ENCODE data around the gene APBA1.

APBA1 gene

DNA sequence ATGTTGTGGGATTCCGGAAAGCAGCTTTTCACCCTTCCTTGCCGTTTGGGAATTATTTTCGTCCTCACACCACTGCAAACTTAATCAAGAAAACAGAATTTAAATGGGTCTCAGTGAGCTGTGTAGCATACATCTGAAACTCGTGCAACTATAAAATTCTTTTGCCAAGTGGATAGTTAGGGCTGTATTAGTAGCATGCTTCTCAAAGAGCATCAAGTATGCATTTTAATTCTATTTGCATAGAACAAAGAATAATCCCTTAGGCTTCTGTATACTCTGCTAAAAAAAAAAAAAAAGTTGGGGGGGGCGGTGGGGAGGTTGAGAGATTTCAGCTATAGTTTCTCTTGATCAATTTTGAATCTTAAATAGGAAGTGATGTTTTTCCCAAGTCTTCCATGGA, 11.8 kb upstream of the APBA1 start:
- Histone ChIP-seq H3K36me3 (ENCODE audit: low read length) (no peaks in the 10 kb centered on the region), H3K9me2 (replicated peaks; ENCODE audit: insufficient read depth, low read length) (no peaks in the 10 kb centered on the region), H3K9me3 (ENCODE audit: insufficient read depth, low read length) (no peaks in the 10 kb centered on the region), H2AFZ (ENCODE audit: low read depth, low read length, severe bottlenecking) (no peak overlapping the region), H3K27me3 (ENCODE audit: low read length) (no peaks in the 10 kb centered on the region), H3F3A (ENCODE audit: insufficient read depth) (no peaks in the 10 kb centered on the region), H3K4me2 (ENCODE audit: low read depth, low read length, poor library complexity, severe bottlenecking) (no peak overlapping the region), H4K20me1 (ENCODE audit: low read depth, low read length) (no peaks in the 10 kb centered on the region), H3K27ac (ENCODE audit: low read depth, low read length) (no peak overlapping the region), H3K79me2 (ENCODE audit: insufficient read depth, low read length) (no peaks in the 10 kb centered on the region), H3K9ac (ENCODE audit: low read length) (no peak overlapping the region), H3K4me3 (ENCODE audit: insufficient read depth, low read length, poor library complexity, severe bottlenecking) (no peak overlapping the region)
- TF ChIP-seq, protein P1, sequence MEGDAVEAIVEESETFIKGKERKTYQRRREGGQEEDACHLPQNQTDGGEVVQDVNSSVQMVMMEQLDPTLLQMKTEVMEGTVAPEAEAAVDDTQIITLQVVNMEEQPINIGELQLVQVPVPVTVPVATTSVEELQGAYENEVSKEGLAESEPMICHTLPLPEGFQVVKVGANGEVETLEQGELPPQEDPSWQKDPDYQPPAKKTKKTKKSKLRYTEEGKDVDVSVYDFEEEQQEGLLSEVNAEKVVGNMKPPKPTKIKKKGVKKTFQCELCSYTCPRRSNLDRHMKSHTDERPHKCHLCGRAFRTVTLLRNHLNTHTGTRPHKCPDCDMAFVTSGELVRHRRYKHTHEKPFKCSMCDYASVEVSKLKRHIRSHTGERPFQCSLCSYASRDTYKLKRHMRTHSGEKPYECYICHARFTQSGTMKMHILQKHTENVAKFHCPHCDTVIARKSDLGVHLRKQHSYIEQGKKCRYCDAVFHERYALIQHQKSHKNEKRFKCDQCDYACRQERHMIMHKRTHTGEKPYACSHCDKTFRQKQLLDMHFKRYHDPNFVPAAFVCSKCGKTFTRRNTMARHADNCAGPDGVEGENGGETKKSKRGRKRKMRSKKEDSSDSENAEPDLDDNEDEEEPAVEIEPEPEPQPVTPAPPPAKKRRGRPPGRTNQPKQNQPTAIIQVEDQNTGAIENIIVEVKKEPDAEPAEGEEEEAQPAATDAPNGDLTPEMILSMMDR (IDR thresholded peaks at IDR 0.05; ENCODE audit: insufficient read depth, low read length, poor library complexity, severe bottlenecking), result no peak
- no peak for TF ChIP-seq EZH2phosphoT487 (conservative IDR thresholded peaks at IDR 0.05; ENCODE audit: low read length)

- no peak overlapping the region for H2AFZ ChIP-seq (ENCODE audit: low read depth, low read length, severe bottlenecking)
- H3K4me2 ChIP-seq (ENCODE audit: low read depth, low read length, poor library complexity, severe bottlenecking), result no peak overlapping the region
These were observed 6.8 kb upstream of the APBA1 start for GRCh38 chr9:69678843-69679538.

GRCh38 chr9:69677931-69678330, 5.8 kb upstream of the APBA1 start:
- Histone ChIP-seq H2AFZ (ENCODE audit: low read depth, low read length, severe bottlenecking) (no peak overlapping the region), H3K27me3 (ENCODE audit: low read length) (no peaks in the 10 kb centered on the region), H3K9me2 (replicated peaks; ENCODE audit: insufficient read depth, low read length) (no peaks in the 10 kb centered on the region), H3K79me2 (ENCODE audit: insufficient read depth, low read length) (no peaks in the 10 kb centered on the region), H3K36me3 (ENCODE audit: low read length) (no peaks in the 10 kb centered on the region), H3K4me2 (ENCODE audit: low read depth, low read length, poor library complexity, severe bottlenecking) (no peak overlapping the region), H3K9ac (ENCODE audit: low read length) (no peak overlapping the region), H3F3A (ENCODE audit: insufficient read depth) (no peaks in the 10 kb centered on the region), H3K4me3 (ENCODE audit: insufficient read depth, low read length, poor library complexity, severe bottlenecking) (no peak overlapping the region), H3K27ac (ENCODE audit: low read depth, low read length) (no peak overlapping the region), H4K20me1 (ENCODE audit: low read depth, low read length) (no peaks in the 10 kb centered on the region), H3K9me3 (ENCODE audit: insufficient read depth, low read length) (no peaks in the 10 kb centered on the region)
- TF ChIP-seq EZH2phosphoT487 (conservative IDR thresholded peaks at IDR 0.05; ENCODE audit: low read length), result no peak
- TF ChIP-seq, protein P1 (IDR thresholded peaks at IDR 0.05; ENCODE audit: insufficient read depth, low read length, poor library complexity, severe bottlenecking), result no peak

More at GRCh38 chr9:69678843-69679538, 6.8 kb upstream of the APBA1 start:
- no peaks in the 10 kb centered on the region for H3K9me3 ChIP-seq (ENCODE audit: insufficient read depth, low read length)
- H3K27me3 ChIP-seq (ENCODE audit: low read length), result no peaks in the 10 kb centered on the region
- H3K79me2 ChIP-seq (ENCODE audit: insufficient read depth, low read length), result no peaks in the 10 kb centered on the region
- no peak overlapping the region for H3K9ac ChIP-seq (ENCODE audit: low read length)
- H4K20me1 ChIP-seq (ENCODE audit: low read depth, low read length), result no peaks in the 10 kb centered on the region
- H3K9me2 ChIP-seq (replicated peaks; ENCODE audit: insufficient read depth, low read length), result no peaks in the 10 kb centered on the region
- no peak for TF ChIP-seq EZH2phosphoT487 (conservative IDR thresholded peaks at IDR 0.05; ENCODE audit: low read length)
- TF ChIP-seq, protein P1 (IDR thresholded peaks at IDR 0.05; ENCODE audit: insufficient read depth, low read length, poor library complexity, severe bottlenecking), result no peak
- H3K36me3 ChIP-seq (ENCODE audit: low read length), result no peaks in the 10 kb centered on the region
- H3K4me3 ChIP-seq (ENCODE audit: insufficient read depth, low read length, poor library complexity, severe bottlenecking), result no peak overlapping the region
- H3K27ac ChIP-seq (ENCODE audit: low read depth, low read length), result no peak overlapping the region
- no peaks in the 10 kb centered on the region for H3F3A ChIP-seq (ENCODE audit: insufficient read depth)

Data from SU-DHL-6 (cell line).